Stimulated activated CD8-positive, alpha-beta memory T cell treated with anti-CD3 and anti-CD28 coated beads, Interleukin-12 subunit alpha, Interleukin-12 subunit beta, amount 100 ng/mL, for 24 hours (primary cell): Measurements from ENCODE around the gene CCDC88B.

Experiments
- DNase-seq: peaks from one replicate; pipeline ENCODE4 v3.0.0-alpha.2; 2020; ENCODE audit errors: extremely low read depth

The CCDC88B gene

GRCh38 chr11:64362339-64362738 lies 22.3 kb downstream of the CCDC88B start:
- no peak for DNase-seq

GRCh38 chr11:64364435-64364834 lies 24.4 kb downstream of the CCDC88B start:
- DNase-seq: no peak

GRCh38 chr11:64364911-64365310 lies 24.9 kb downstream of the CCDC88B start:
- DNase-seq: no peak

- DNase-seq: no peak
Observed at GRCh38 chr11:64366751-64367150, 26.7 kb downstream of the CCDC88B start.

- DNase-seq: no peak
Observed at GRCh38 chr11:64367931-64368672, 28.1 kb downstream of the CCDC88B start.

GRCh38 chr11:64368673-64369074 lies 28.7 kb downstream of the CCDC88B start:
- DNase-seq: no peak

- DNase-seq: no peak
Observed at GRCh38 chr11:64369440-64370421, 29.7 kb downstream of the CCDC88B start.

- no peak for DNase-seq
Observed at GRCh38 chr11:64371201-64371600, 31.2 kb downstream of the CCDC88B start.

- no peak for DNase-seq
Observed at GRCh38 chr11:64372021-64372420, 32.0 kb downstream of the CCDC88B start.

- no peak for DNase-seq
Observed at GRCh38 chr11:64372802-64373597, 33.0 kb downstream of the CCDC88B start.

GRCh38 chr11:64373598-64373974 lies 33.6 kb downstream of the CCDC88B start:
- DNase-seq: no peak

- DNase-seq: no peak
Observed at GRCh38 chr11:64376071-64376470, 36.1 kb downstream of the CCDC88B start.

- no peak for DNase-seq
Observed at GRCh38 chr11:64378335-64378880, 38.4 kb downstream of the CCDC88B start.

GRCh38 chr11:64379160-64379559 lies 39.2 kb downstream of the CCDC88B start:
- DNase-seq: no peak

- no peak for DNase-seq
Observed at GRCh38 chr11:64379817-64380709, 40.1 kb downstream of the CCDC88B start.

- no peak for DNase-seq
Observed at GRCh38 chr11:64381350-64381749, 41.3 kb downstream of the CCDC88B start.

GRCh38 chr11:64382047-64382446 lies 42.0 kb downstream of the CCDC88B start:
- no peak for DNase-seq

- DNase-seq: no peak
Observed at GRCh38 chr11:64382586-64382985, 42.6 kb downstream of the CCDC88B start.

- no peak for DNase-seq
Observed at GRCh38 chr11:64383580-64383979, 43.6 kb downstream of the CCDC88B start.

GRCh38 chr11:64384028-64384737 lies 44.2 kb downstream of the CCDC88B start:
- no peak for DNase-seq
